SH-SY5Y (cell line): ENCODE measurements around the gene RAB10.

Experiments used
- GATA2 ChIP-seq: IDR thresholded peaks from 2 replicates; pipeline ENCODE4 v1.6.1; 2011; ENCODE audit warnings: mild to moderate bottlenecking, low read depth, low read length
- GATA3 ChIP-seq: IDR thresholded peaks from 2 replicates; pipeline ENCODE4 v1.6.1; 2011; ENCODE audit warnings: low read depth, mild to moderate bottlenecking, low read length, moderate library complexity

GRCh38 chr2:26178246-26178645 is 144.4 kb downstream of the RAB10 start:
- TF ChIP-seq GATA2 (no peak), GATA3 (no peak)
